HG03457 (cell line): Measurements from ENCODE around the gene DGCR2.

ENCODE experiments used
- ATAC-seq: cut with Tn5 transposase; IDR thresholded peaks from one replicate; pipeline ENCODE4 v1.9.1; 2021; ENCODE audit warnings: moderate number of reproducible peaks; ENCODE audit not compliant: unreplicated experiment

DGCR2 gene

DNA sequence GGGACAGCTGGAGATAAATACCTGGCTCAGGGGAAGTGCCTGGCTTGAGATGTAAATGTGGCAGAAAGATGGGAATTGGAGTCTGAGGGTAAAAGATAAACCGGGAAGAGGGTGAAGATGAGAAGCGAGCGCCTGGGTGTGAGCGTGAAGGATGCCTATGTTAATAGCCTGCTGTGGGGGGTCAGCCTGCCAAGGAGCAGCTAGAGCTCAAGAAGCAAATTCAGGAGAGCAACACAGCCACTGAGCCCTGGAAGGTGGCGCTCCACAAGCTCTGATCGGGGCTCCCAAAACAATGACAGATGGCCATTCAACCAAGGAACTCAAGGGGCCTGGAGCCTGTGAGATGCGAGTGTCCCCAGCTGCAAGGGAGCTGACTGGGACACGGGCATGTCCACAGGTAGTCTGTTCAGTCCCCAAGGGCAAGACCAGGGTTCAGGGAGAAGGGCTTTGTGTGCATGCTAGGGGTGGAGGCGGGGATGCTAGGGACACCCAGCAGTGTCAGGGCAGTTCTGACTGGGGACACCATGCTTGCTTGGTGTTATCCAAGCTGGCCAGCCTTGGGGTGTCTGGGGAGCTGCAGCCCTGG, 25.1 kb upstream of the DGCR2 start:
- no peak for ATAC-seq

GRCh38 chr22:19146215-19146968, 24.2 kb upstream of the DGCR2 start:
- ATAC-seq: no peak

GRCh38 chr22:19143967-19144400, 21.8 kb upstream of the DGCR2 start:
- no peak for ATAC-seq

DNA sequence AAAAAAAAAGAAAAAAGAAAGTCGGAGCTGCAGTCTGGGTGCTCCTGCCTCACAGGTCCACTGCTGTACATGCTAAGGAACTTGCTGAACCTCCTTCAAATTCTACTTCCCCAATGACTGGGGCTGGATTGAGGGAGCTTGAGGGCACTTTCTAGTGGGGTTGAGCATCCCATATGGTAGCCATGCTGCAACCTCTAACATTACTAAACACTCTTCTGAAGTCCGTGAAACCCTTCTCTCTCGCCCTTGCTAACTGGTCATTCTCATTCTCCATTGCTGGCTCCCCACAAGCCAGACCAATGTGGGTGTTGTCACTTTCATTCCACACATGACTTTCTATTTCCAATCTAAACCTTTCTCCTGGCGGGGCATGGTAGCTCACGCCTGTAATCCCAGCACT, 21.0 kb upstream of the DGCR2 start:
- no peak for ATAC-seq

GRCh38 chr22:19142394-19142793, 20.2 kb upstream of the DGCR2 start:
- ATAC-seq: no peak

DNA sequence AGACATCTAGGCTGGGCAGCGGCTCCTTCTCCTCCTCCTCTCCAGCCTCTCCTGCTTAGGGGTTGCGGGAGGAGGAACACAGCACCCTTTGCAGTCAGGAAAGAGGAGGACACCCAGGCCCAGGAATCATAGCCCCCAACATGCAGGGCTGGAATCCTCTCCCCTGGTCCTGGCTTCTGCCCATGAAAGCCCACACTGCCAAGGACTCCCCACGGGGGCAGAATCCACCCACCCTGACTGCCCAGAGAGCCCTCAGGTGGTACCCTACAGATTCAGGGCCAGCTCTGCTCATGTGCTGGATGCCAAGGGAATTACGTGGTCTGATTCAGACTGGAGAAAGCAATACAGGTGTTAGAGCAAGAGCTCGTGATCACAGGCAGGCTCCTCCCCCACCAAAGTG, 17.8 kb upstream of the DGCR2 start:
- no peak for ATAC-seq

GRCh38 chr22:19139001-19139356, 16.8 kb upstream of the DGCR2 start:
- no peak for ATAC-seq

DNA sequence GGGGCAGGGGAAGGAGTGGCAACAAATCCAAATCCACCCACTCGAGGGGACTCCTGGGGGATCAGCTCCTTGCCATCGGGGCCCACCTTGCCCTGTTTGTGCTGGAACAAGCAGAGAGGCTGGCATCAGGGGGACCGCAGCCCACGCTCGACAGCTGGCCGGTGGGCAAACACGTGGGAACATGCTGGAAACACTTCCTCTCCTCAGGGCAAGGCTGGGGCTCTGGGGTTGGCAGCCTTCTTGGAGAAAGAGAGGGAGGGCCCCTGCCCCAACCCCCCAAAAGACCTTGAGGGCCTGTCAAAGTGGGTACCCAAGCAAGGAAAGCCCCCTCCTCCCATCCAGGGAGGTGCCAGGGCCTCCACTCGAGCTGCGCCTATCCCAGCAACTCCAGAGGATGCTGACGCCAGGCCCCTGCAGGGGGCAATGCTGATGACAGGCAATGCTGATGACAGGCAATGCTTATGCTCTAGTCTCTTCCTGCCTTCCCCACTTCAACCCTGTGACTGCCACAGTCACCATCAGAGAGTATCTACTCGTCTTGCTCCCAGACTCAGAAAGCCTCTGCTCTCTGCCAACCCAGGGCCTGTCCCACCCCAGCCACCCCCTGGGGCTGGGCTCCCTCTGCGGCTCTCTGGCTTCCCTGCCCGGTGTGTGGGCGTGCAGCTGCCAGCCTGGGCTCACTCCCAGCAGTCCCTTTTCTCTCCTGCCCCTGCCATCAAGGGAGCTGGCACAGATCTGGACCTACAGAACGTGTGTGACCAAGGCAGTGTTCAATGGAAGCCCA, 16.2 kb upstream of the DGCR2 start:
- no peak for ATAC-seq

- ATAC-seq: no peak
Measured at GRCh38 chr22:19137384-19138216, 15.4 kb upstream of the DGCR2 start.

GRCh38 chr22:19136915-19137314, 14.7 kb upstream of the DGCR2 start:
- no peak for ATAC-seq

DNA sequence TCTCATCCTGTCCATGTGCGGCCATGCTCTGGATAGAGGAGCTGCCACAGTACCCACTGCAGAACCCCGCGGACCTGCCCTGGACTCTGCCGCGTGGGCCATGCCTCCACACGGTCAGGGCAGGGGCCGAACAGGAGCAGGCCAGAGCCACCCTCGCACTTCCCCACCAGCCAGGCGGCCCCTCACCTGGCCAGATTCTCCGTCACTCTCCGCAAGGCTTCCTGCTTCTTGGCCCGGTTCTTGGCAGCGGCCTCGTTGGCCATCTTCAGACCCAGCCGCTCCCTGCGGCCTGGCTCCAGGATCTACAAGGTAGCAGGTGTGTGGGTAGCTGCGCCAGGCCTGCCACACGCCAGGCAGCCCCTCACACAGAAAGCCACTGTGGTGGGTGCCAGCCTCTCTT, 12.7 kb upstream of the DGCR2 start:
- no peak for ATAC-seq

- no peak for ATAC-seq
Measured at GRCh38 chr22:19134176-19134831, 12.1 kb upstream of the DGCR2 start.

DNA sequence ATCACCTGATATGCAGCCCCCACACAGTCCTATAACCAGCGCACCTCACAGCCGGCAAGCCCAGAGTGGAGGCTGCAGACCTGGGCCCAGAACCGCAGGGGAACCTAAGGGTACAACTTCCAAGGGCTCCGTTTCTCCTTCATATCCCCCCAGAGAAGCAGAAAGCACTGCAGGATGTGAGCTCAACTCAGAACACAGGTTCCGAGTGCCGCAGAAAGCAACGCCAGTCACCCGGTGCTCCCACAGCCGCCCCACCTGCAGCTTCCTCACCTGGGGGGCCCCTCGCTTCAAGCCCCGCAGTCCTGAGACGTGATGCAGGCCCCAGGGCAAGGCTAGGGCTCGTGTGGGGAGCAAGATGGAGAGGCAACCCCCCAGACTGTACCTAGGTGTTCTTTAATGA, 11.3 kb upstream of the DGCR2 start:
- no peak for ATAC-seq

- no peak for ATAC-seq
Measured at GRCh38 chr22:19132693-19133400, 10.6 kb upstream of the DGCR2 start.

DNA sequence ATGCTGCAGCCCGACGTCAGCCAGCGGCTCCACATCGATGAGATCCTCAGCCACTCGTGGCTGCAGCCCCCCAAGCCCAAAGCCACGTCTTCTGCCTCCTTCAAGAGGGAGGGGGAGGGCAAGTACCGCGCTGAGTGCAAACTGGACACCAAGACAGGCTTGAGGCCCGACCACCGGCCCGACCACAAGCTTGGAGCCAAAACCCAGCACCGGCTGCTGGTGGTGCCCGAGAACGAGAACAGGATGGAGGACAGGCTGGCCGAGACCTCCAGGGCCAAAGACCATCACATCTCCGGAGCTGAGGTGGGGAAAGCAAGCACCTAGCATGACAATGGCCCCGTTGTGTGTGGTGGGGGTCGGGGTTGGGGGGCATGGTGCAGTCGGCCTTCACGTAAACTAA, 9.9 kb upstream of the DGCR2 start:
- ATAC-seq: no peak

GRCh38 chr22:19131685-19132015, 9.4 kb upstream of the DGCR2 start:
- ATAC-seq: no peak

DNA sequence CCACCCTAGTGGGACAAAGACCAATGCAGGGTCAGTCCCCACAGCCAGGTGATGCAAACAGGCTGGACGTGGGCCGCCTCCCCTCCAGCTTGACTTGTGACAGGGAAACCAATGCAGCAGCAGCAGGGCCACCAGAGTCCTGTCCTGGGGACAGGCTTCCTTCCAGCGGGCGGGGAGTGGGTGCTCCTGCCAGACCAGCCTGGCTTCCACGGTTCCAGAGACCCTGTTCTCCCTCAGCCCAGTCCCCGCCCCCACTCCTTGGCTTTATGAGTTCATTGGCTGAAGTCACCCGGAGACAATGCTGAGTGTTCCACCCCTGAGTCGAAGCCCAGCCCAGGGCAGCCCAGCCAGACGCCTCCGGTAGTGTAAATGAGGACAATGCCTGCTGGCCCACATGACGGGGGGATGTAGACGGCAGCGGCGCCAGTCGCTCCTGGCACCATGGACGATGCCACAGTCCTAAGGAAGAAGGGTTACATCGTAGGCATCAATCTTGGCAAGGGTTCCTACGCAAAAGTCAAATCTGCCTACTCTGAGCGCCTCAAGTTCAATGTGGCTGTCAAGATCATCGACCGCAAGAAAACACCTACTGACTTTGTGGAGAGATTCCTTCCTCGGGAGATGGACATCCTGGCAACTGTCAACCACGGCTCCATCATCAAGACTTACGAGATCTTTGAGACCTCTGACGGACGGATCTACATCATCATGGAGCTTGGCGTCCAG, 8.9 kb upstream of the DGCR2 start, which contains the start of gene TSSK2:
TSS of gene TSSK2 (plus strand) at position 350 of the 726 bp plus-strand sequence. CDS start at position 442, 92 bp downstream.
- no peak for ATAC-seq

- no peak for ATAC-seq
Measured at GRCh38 chr22:19129871-19130270, 7.7 kb upstream of the DGCR2 start.

- no peak for ATAC-seq
Measured at GRCh38 chr22:19128946-19129727, 6.9 kb upstream of the DGCR2 start.
